Prostate gland (tissue), 2 donors: Measurements from ENCODE around the gene ELK3. TPM values are rescaled to one million over a fixed set of nuclear protein-coding genes. Genes with fewer than 3 reads are reported as not detected.

Source experiments
- DNase-seq: peaks from one replicate; pipeline ENCODE4 v3.0.0-alpha.2; 2019; ENCODE audit warnings: low spot score
- H3K27ac ChIP-seq, 2 donors: fragments of 200-600 bp; sonication (generic); 2 replicates each; pipeline ENCODE4 v1.5.1; 2017 to 2019
- H3K27me3 ChIP-seq: fragments of 200-600 bp; sonication (generic); replicated peaks from 2 replicates; pipeline ENCODE4 v1.5.1; 2019; ENCODE audit not compliant: insufficient read depth
- H3K36me3 ChIP-seq, 2 donors: fragments of 200-600 bp; sonication (generic); 1 replicate in 1 of 2; 2 replicates in 1 of 2; pipeline versions ENCODE4 v1.5.1 to v1.8.1; 2017 to 2019
- H3K4me1 ChIP-seq: fragments of 200-600 bp; sonication (generic); replicated peaks from 2 replicates; pipeline ENCODE4 v1.5.1; 2019
- H3K4me3 ChIP-seq, 2 donors: fragments of 200-600 bp; sonication (generic); 2 replicates each; pipeline ENCODE4 v1.5.1; 2017 to 2019
- H3K9me3 ChIP-seq: fragments of 200-600 bp; sonication (generic); 2 replicates; pipeline ENCODE4 v1.5.1; 2017
- POLR2A ChIP-seq: fragments of 450-650 bp; IDR thresholded peaks from one replicate; pipeline ENCODE4 v1.6.1; 2016; ENCODE audit warnings: antibody characterized with exemption, mild to moderate bottlenecking
- POLR2AphosphoS5 ChIP-seq: sonication (generic); formaldehyde crosslinking; IDR thresholded peaks from one replicate; pipeline ENCODE4 v1.6.1; 2017; ENCODE audit warnings: antibody characterized with exemption
- WGBS: methylation state at CpG from one replicate; pipeline ENCODE4 v1.1.5; 2018; 5-methylcytosine and 5-hydroxymethylcytosine counted together
- intact Hi-C: fragments of 100-400 bp; cut with DNase I; formaldehyde crosslinking; loops from one replicate; pipeline ENCODE4 v1.14.2; 2022
- total RNA-seq, 2 donors: library from RNA; depleted of rRNA; stranded (reverse); fragments of >200 nt; gene quantifications; one replicate each; pipeline ENCODE4 v1.1.0, GENCODE V29; 2016
- TF ChIP-seq, protein P1 (sequence below), 4 experiments: fragments of 200-600 bp in 2 of 4; fragments of 450-650 bp in 2 of 4; sonication (generic) in 2 of 4; IDR thresholded peaks; 1 replicate in 3 of 4; 2 replicates in 1 of 4; pipeline ENCODE4 v1.5.1; 2016 to 2019; ENCODE audit warnings: antibody characterized with exemption in 4 of 4, mild to moderate bottlenecking in 2 of 4, moderate library complexity in 2 of 4

The ELK3 gene
- total RNA-seq, 2 donors from 2014 or later, result 7.0 to 20.6 TPM

GRCh38 chr12:96166765-96167164, 27.4 kb upstream of the ELK3 start:
- Histone ChIP-seq H3K4me3 (no peak overlapping the region), H3K4me1 (no peaks in the 10 kb centered on the region), H3K27ac (no peak overlapping the region), H3K36me3 (no peaks in the 10 kb centered on the region), H3K9me3 (no peaks in the 10 kb centered on the region), H3K27me3 (no peaks in the 10 kb centered on the region)
- WGBS, result 92% methylated on average over 2 of the region's 2 CpGs
- no peak for DNase-seq
- intact Hi-C loops, result no loop called here
- TF ChIP-seq POLR2A (no peak), POLR2AphosphoS5 (no peak)
- TF ChIP-seq, protein P1, sequence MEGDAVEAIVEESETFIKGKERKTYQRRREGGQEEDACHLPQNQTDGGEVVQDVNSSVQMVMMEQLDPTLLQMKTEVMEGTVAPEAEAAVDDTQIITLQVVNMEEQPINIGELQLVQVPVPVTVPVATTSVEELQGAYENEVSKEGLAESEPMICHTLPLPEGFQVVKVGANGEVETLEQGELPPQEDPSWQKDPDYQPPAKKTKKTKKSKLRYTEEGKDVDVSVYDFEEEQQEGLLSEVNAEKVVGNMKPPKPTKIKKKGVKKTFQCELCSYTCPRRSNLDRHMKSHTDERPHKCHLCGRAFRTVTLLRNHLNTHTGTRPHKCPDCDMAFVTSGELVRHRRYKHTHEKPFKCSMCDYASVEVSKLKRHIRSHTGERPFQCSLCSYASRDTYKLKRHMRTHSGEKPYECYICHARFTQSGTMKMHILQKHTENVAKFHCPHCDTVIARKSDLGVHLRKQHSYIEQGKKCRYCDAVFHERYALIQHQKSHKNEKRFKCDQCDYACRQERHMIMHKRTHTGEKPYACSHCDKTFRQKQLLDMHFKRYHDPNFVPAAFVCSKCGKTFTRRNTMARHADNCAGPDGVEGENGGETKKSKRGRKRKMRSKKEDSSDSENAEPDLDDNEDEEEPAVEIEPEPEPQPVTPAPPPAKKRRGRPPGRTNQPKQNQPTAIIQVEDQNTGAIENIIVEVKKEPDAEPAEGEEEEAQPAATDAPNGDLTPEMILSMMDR (IDR thresholded peaks at IDR 0.05), result no peak

DNA sequence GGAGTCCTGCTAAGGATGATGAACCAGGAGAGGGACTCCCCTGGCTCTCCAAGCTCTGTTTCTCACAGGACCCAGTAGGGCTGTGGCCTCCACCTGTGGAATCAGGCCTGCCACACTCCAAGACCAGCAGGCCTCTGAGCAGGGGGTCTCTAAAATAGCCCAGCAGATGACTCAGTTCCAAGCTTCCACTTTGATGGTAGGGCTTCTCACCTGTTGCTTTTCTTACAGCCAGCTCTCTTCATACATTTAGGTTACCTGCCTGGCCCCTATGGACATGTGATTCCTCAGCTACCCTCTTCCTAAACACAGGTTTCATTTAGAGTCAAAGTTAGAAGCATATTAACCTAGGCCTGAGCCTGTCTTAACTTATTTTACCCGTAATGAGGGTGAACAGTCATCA, 26.7 kb upstream of the ELK3 start:
- Histone ChIP-seq H3K27ac (no peak overlapping the region), H3K36me3 (no peaks in the 10 kb centered on the region), H3K4me3 (no peak overlapping the region), H3K27me3 (no peaks in the 10 kb centered on the region), H3K4me1 (no peaks in the 10 kb centered on the region), H3K9me3 (no peaks in the 10 kb centered on the region)
- WGBS, result 90% methylated on average over 1 of the region's 1 CpG
- no peak for TF ChIP-seq POLR2A
- TF ChIP-seq, protein P1 (IDR thresholded peaks at IDR 0.05), result no peak
- no peak for DNase-seq
- intact Hi-C loops, result no loop called here

DNA sequence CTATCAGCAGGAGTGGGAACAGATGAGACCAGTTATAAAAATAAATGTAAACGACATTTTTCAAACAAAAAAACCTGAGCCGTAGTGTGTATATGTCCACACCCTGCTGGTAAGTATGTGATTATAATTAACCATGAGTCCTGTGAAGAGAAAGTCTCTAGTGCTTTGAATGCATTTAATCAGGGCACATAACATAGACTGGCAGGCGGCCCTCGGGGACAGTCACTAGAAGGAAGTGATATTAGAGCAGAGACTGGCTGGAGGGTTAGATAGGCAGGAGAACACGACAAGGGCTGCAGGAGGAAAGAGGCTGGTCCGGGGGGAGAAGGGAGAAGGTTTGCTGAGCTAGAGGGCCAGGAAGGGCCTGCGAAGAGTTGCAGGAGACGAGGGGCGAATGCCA, 23.8 kb upstream of the ELK3 start:
- intact Hi-C loops, result no loop called here
- H3K27ac ChIP-seq, result no peak overlapping the region
- TF ChIP-seq POLR2AphosphoS5, result no peak
- TF ChIP-seq, protein P1 (IDR thresholded peaks at IDR 0.05), result no peak
- no peaks in the 10 kb centered on the region for H3K27me3 ChIP-seq
- WGBS, result 67% methylated on average over 9 of the region's 9 CpGs
- no peaks in the 10 kb centered on the region for H3K4me1 ChIP-seq
- no peaks in the 10 kb centered on the region for H3K9me3 ChIP-seq
- no peak for DNase-seq
- H3K36me3 ChIP-seq, result no peaks in the 10 kb centered on the region
- no peak overlapping the region for H3K4me3 ChIP-seq

DNA sequence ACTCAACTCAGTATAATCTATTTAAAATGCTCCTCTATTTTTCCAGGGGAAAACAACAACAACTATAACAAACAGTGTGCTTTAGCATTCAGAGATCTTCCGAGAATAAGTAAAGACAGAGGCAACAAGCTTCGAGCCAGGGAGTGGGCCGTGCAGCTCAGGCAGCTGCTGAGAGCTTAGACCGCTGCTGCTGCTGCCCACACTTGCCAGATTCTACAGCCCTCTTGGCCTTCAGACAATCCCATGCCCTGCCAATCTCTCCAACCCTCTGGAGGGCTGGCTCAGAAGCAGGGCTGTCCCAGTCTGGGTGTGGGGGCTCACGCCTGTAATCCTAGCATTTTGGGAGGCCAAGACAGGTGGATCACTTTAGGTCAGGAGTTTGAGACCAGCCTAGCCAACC, 23.4 kb upstream of the ELK3 start:
- Histone ChIP-seq H3K27me3 (no peaks in the 10 kb centered on the region), H3K36me3 (no peaks in the 10 kb centered on the region), H3K27ac (no peak overlapping the region), H3K4me3 (no peak overlapping the region), H3K4me1 (no peaks in the 10 kb centered on the region), H3K9me3 (no peaks in the 10 kb centered on the region)
- TF ChIP-seq POLR2AphosphoS5 (no peak), POLR2A (no peak)
- TF ChIP-seq, protein P1 (IDR thresholded peaks at IDR 0.05), result no peak
- 87% methylated on average over 5 of the region's 5 CpGs for WGBS
- DNase-seq, result no peak
- intact Hi-C loops, result no loop called here

DNA sequence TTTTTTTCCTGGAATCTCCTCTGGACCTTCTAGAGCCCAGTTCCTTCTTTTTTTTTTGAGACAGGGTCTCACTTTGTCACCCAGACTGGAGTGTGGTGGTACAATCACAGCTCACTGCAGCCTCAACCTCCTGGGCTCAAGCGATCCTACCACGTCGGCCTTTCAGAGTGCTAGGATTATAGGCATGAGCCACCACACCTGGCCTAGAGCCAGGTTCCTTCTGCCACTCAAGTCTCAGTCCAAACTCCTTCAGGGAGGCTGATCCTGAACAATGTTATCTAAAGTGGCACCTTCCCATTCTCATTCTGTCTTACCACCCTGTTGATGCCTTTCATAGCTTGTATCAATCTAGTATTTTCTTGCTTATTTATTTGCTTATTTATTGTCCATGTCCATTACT, 22.3 kb upstream of the ELK3 start:
- intact Hi-C loops, result no loop called here
- 81% methylated on average over 3 of the region's 3 CpGs for WGBS
- Histone ChIP-seq H3K36me3 (no peaks in the 10 kb centered on the region), H3K4me3 (no peak overlapping the region), H3K4me1 (no peaks in the 10 kb centered on the region), H3K27me3 (no peaks in the 10 kb centered on the region), H3K9me3 (no peaks in the 10 kb centered on the region), H3K27ac (no peak overlapping the region)
- no peak for TF ChIP-seq POLR2A
- TF ChIP-seq POLR2AphosphoS5, result no peak
- TF ChIP-seq, protein P1 (IDR thresholded peaks at IDR 0.05), result no peak
- DNase-seq, result no peak
